Loucy (cell line): ENCODE data around the gene USP25.

Experiments
- H2AFZ ChIP-seq: fragments of 200-600 bp; sonication (generic); 2 replicates; pipeline ENCODE4 v1.6.0; 2016; ENCODE audit warnings: antibody characterized with exemption, mild to moderate bottlenecking, low read length, moderate library complexity
- H3F3A ChIP-seq: fragments of 200-600 bp; 2 replicates; pipeline ENCODE4 v1.6.0; 2016; ENCODE audit warnings: antibody characterized with exemption, low read depth, mild to moderate bottlenecking
- H3K27me3 ChIP-seq: fragments of 200-600 bp; sonication (generic); 2 replicates; pipeline ENCODE4 v1.6.1; 2014; ENCODE audit warnings: low read length, mild to moderate bottlenecking; ENCODE audit not compliant: insufficient read depth, poor library complexity, severe bottlenecking
- H3K36me3 ChIP-seq: fragments of 200-600 bp; sonication (generic); 2 replicates; pipeline ENCODE4 v1.6.1; 2016; ENCODE audit warnings: low read length; ENCODE audit not compliant: insufficient read depth
- H3K4me1 ChIP-seq: fragments of 200-600 bp; sonication (generic); 2 replicates; pipeline ENCODE4 v1.5.1; 2014; ENCODE audit warnings: low read length, mild to moderate bottlenecking; ENCODE audit not compliant: insufficient read depth, poor library complexity, severe bottlenecking
- H3K4me2 ChIP-seq: fragments of 200-600 bp; sonication (generic); 2 replicates; pipeline ENCODE4 v1.6.0; 2014; ENCODE audit warnings: antibody characterized with exemption, low read length, low read depth, mild to moderate bottlenecking; ENCODE audit not compliant: poor library complexity, severe bottlenecking
- H3K4me3 ChIP-seq: fragments of 200-600 bp; sonication (generic); 2 replicates; pipeline ENCODE4 v1.5.1; 2014; ENCODE audit warnings: low read length, mild to moderate bottlenecking, mixed read lengths; ENCODE audit not compliant: poor library complexity, severe bottlenecking
- H3K79me2 ChIP-seq: fragments of 200-600 bp; sonication (generic); 2 replicates; pipeline ENCODE4 v1.6.1; 2014; ENCODE audit warnings: low read length; ENCODE audit not compliant: insufficient read depth
- H3K9ac ChIP-seq: fragments of 200-600 bp; sonication (generic); 2 replicates; pipeline ENCODE4 v1.6.0; 2014; ENCODE audit warnings: mild to moderate bottlenecking, low read depth, low read length, moderate library complexity; ENCODE audit not compliant: poor library complexity, severe bottlenecking
- H3K9me2 ChIP-seq: fragments of 200-600 bp; sonication (generic); replicated peaks from 2 replicates; pipeline ENCODE4 v1.6.1; 2016; ENCODE audit warnings: low read depth, low read length, mixed read lengths
- H3K9me3 ChIP-seq: fragments of 200-600 bp; sonication (generic); 2 replicates; pipeline ENCODE4 v1.6.1; 2014; ENCODE audit warnings: mild to moderate bottlenecking, antibody characterized with exemption, low read length, low read depth; ENCODE audit not compliant: insufficient read depth
- H4K20me1 ChIP-seq: fragments of 200-600 bp; sonication (generic); 2 replicates; pipeline ENCODE4 v1.6.0; 2014; ENCODE audit warnings: antibody characterized with exemption, low read length, mild to moderate bottlenecking; ENCODE audit not compliant: insufficient read depth, poor library complexity, severe bottlenecking
- EZH2phosphoT487 ChIP-seq: fragments of 200-600 bp; IDR thresholded peaks from 2 replicates; pipeline ENCODE4 v1.6.1; 2018; ENCODE audit warnings: antibody characterized with exemption, mild to moderate bottlenecking, moderate library complexity, borderline replicate concordance
- TF ChIP-seq, protein P1 (sequence below): fragments of 200-600 bp; sonication (generic); conservative IDR thresholded peaks from 2 replicates; pipeline ENCODE4 v1.5.1; 2014; ENCODE audit warnings: mild to moderate bottlenecking, antibody characterized with exemption, low read length

Gene USP25

DNA sequence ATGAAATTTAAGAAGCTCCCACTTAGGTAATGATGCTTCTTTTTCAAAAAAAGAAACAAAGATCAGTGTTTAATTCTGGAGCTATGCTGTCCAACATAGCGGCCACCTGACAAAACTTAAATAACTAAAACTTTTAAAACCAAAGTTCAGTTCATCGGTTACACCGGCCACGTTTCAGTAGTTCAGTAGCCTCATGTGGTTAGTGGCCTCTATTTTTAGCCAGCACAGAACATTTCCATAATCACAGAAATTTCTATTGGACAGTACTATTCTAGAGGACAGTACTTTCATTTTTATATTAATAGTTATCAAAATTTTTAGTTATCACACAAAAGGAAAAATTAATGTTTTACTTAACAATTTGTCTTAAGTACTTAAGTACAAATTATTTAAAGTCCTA is 141.0 kb downstream of the USP25 start:
- Histone ChIP-seq H4K20me1 (no peaks in the 10 kb centered on the region), H3F3A (no peaks in the 10 kb centered on the region), H3K9ac (no peak overlapping the region), H3K27me3 (no peaks in the 10 kb centered on the region), H3K9me2 (no peaks in the 10 kb centered on the region), H2AFZ (no peak overlapping the region), H3K79me2 (no peaks in the 10 kb centered on the region), H3K9me3 (no peaks in the 10 kb centered on the region), H3K4me1 (no peaks in the 10 kb centered on the region), H3K4me2 (no peak overlapping the region), H3K36me3 (peaks cover 16% of the 10 kb centered on the region), H3K4me3 (no peak overlapping the region)
- TF ChIP-seq, protein P1, sequence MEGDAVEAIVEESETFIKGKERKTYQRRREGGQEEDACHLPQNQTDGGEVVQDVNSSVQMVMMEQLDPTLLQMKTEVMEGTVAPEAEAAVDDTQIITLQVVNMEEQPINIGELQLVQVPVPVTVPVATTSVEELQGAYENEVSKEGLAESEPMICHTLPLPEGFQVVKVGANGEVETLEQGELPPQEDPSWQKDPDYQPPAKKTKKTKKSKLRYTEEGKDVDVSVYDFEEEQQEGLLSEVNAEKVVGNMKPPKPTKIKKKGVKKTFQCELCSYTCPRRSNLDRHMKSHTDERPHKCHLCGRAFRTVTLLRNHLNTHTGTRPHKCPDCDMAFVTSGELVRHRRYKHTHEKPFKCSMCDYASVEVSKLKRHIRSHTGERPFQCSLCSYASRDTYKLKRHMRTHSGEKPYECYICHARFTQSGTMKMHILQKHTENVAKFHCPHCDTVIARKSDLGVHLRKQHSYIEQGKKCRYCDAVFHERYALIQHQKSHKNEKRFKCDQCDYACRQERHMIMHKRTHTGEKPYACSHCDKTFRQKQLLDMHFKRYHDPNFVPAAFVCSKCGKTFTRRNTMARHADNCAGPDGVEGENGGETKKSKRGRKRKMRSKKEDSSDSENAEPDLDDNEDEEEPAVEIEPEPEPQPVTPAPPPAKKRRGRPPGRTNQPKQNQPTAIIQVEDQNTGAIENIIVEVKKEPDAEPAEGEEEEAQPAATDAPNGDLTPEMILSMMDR = no peak
- no peak for TF ChIP-seq EZH2phosphoT487

DNA sequence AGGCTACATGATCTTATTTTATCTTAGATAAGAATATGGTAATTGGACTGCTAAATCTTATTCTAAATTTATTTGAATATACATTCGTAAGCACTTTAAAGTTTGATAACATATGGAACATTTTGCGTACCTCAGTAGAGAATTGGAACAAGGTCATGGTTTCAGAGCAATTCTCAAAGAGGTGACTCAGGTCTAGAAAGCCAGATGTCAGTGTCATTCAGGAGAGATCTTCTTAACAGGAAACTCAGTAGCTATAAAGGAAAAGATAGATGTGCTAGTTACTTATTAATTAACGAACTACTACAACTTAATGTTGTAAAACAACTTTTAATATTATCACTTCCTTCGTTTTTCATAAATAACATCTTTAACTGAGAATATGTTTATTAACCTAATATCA is 142.5 kb downstream of the USP25 start:
- no peaks in the 10 kb centered on the region for H3F3A ChIP-seq
- no peaks in the 10 kb centered on the region for H3K4me1 ChIP-seq
- H3K36me3 ChIP-seq = peaks cover 12% of the 10 kb centered on the region
- no peaks in the 10 kb centered on the region for H4K20me1 ChIP-seq
- no peak overlapping the region for H2AFZ ChIP-seq
- no peaks in the 10 kb centered on the region for H3K9me2 ChIP-seq
- no peak for TF ChIP-seq EZH2phosphoT487
- TF ChIP-seq, protein P1 = no peak
- H3K4me2 ChIP-seq = no peak overlapping the region
- no peak overlapping the region for H3K9ac ChIP-seq
- no peaks in the 10 kb centered on the region for H3K27me3 ChIP-seq
- no peaks in the 10 kb centered on the region for H3K79me2 ChIP-seq
- no peak overlapping the region for H3K4me3 ChIP-seq
- H3K9me3 ChIP-seq = no peaks in the 10 kb centered on the region

DNA sequence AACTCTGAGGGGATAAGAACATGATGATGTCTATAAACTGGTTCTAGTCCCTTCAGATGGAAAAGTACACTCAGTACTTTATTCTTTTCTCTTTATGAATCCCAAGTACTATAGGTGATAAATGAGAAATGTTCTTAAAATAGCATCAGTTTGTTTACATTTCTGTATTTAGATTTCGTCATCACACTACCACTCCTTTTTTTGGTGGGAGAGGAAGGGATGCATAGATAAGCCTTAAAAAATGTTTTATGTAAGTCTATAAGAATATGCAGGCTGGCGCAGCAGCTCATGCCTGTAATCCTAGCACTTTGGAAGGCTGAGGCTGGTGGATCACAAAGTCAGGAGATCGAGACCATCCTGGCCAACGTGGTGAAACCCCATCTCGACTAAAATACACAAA is 144.8 kb downstream of the USP25 start:
- H3K9me2 ChIP-seq = no peaks in the 10 kb centered on the region
- H3K27me3 ChIP-seq = no peaks in the 10 kb centered on the region
- TF ChIP-seq, protein P1 = no peak
- TF ChIP-seq EZH2phosphoT487 = no peak
- H3K4me1 ChIP-seq = no peaks in the 10 kb centered on the region
- no peaks in the 10 kb centered on the region for H3K79me2 ChIP-seq
- H2AFZ ChIP-seq = no peak overlapping the region
- no peak overlapping the region for H3K4me2 ChIP-seq
- peaks cover 18% of the 10 kb centered on the region for H3K36me3 ChIP-seq
- no peaks in the 10 kb centered on the region for H3K9me3 ChIP-seq
- H4K20me1 ChIP-seq = no peaks in the 10 kb centered on the region
- no peaks in the 10 kb centered on the region for H3F3A ChIP-seq
- no peak overlapping the region for H3K4me3 ChIP-seq
- H3K9ac ChIP-seq = no peak overlapping the region
